LNCaP clone FGC (cell line): Measurements from ENCODE around the gene BICC1.

Source experiments
- DNase-seq: peaks from one replicate; pipeline ENCODE4 v3.0.0-alpha.2; 2011; ENCODE audit warnings: low read depth
- H3K4me3 ChIP-seq: 2 replicates; pipeline ENCODE4 v1.5.1; 2011; ENCODE audit warnings: mild to moderate bottlenecking, low read depth, low read length, control low read depth
- TF ChIP-seq, protein P1 (sequence below): IDR thresholded peaks from 2 replicates; pipeline ENCODE4 v1.5.1; 2012; ENCODE audit warnings: mild to moderate bottlenecking; ENCODE audit not compliant: control insufficient read depth, insufficient read depth; ENCODE audit errors: extremely low read depth

Gene BICC1

DNA sequence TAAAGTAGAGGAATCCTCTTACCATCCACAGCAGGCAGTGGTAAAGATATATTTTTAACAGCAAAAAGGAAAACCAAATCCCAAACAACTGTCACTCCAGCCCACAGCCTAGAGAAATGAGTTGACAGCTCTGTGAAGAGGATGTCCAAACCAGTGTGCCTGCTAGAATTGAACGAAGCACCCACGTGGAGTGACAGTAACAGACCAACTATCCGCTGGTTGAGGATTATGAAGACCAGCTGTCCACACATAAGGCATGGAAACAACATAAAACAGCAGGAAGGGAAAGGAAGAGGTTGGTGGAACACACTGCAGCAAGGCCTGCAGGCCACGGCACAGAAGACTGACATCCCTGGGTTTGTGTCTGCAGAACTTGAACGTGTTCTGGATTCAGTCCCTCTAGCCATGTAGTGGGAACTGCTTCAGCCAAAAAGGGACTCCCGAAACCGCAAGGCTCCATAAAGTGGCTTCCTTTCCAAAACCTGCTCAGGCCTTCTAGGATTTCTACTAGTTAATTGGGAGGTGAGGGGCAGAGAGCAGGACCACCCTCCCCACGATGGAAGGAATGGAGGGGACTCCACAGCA is 324.4 kb downstream of the BICC1 start:
- TF ChIP-seq, protein P1, sequence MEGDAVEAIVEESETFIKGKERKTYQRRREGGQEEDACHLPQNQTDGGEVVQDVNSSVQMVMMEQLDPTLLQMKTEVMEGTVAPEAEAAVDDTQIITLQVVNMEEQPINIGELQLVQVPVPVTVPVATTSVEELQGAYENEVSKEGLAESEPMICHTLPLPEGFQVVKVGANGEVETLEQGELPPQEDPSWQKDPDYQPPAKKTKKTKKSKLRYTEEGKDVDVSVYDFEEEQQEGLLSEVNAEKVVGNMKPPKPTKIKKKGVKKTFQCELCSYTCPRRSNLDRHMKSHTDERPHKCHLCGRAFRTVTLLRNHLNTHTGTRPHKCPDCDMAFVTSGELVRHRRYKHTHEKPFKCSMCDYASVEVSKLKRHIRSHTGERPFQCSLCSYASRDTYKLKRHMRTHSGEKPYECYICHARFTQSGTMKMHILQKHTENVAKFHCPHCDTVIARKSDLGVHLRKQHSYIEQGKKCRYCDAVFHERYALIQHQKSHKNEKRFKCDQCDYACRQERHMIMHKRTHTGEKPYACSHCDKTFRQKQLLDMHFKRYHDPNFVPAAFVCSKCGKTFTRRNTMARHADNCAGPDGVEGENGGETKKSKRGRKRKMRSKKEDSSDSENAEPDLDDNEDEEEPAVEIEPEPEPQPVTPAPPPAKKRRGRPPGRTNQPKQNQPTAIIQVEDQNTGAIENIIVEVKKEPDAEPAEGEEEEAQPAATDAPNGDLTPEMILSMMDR = no peak
- DNase-seq = no peak
- H3K4me3 ChIP-seq = no peak overlapping the region

DNA sequence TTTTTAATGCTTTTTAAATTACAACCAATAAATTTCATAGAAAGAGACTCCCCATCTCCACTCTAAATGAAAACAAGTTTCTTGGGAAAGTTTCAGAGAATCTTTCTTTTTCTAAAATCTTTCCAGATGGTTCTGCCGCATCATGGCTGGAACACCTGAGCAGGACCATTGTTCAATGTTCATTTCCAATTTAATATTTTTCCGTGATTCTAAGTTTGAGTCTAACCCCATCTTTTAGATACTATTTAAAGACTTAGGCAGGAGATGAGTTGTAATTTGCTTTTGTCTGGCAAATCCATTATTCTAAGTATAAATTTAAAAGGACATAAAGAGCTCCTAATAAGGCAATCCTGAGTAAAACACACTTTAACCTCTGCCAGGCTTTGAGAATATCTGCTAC is 325.2 kb downstream of the BICC1 start:
- H3K4me3 ChIP-seq = no peak overlapping the region
- no peak for DNase-seq
- TF ChIP-seq, protein P1 = no peak

DNA sequence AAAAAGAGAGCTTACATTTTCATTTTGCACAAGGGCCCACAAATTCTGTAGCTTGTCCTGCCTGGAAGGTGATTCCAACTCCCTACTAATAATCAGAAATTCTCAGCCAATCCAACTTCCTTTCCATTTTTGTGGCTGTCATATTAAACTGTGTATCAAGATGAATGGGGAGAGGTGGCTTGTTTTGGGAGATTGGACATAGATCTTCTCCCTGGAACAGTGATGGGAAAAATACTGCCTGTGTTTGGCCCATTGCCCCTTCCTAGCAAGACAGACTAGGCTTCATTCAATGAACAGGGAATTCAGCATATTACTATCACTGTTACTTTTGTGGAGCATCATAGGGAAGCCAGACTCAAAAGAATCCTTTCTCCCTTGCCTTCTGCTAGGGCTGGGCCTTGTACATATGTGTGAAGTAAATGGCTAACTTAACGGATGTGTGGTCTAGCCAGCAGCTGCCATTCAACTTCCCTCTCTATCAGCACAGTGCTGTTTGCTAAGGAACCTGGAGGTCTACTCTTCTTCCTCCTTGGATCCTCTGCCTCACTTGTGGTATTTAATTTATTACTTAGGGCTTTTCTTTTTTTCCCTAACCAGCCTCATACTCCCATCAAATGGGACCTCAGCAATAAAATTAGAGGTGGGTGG is 326.0 kb downstream of the BICC1 start:
- DNase-seq = no peak
- TF ChIP-seq, protein P1 = no peak
- no peak overlapping the region for H3K4me3 ChIP-seq

DNA sequence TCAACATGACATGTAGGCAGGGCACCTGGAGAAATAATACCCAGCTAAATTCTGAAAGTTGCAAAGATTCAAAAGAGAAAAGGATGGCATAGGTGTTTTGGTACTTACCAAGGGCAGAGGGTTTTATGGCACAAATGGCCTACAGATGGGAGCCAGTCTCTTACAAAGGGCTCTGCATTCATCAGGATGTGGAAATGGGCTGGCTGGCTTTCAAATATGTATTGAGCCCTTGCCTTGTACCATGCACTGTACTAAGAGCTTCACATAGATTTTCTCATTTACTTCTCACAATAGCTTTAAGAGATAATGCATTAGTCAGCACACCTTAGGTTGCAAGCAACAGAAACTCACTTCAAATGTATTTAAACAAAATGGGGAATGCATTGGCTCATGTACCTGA is 327.1 kb downstream of the BICC1 start:
- no peak for DNase-seq
- H3K4me3 ChIP-seq = no peak overlapping the region
- TF ChIP-seq, protein P1 = no peak

DNA sequence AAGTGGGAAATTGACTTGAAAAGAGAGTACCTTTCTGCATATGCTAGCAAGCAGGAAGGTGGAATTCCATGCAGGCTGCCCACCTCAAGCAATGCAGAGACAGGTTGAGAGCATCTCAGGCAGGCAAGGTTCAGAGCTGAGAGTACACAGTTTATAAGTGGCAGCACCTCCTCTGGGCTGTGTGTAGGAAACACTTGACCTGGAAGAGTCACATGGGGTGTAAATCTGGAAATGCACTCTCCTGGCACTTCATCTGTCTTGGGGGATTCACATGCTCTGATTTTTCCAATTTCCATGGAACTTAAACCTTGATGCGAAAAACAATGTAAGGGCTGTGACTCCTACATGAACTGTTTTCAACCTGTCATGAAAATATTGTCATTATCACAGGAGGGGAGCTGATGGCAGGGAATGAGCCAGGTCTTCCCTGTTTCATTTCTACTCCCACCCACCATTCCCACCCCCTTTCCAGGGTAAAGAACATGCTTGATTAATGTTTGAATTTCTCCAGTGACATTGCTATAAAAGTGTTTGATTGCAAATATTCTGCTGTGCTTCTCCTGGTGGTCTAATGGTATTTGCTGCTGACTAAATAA is 328.3 kb downstream of the BICC1 start:
- DNase-seq = no peak
- no peak overlapping the region for H3K4me3 ChIP-seq
- TF ChIP-seq, protein P1 = no peak

DNA sequence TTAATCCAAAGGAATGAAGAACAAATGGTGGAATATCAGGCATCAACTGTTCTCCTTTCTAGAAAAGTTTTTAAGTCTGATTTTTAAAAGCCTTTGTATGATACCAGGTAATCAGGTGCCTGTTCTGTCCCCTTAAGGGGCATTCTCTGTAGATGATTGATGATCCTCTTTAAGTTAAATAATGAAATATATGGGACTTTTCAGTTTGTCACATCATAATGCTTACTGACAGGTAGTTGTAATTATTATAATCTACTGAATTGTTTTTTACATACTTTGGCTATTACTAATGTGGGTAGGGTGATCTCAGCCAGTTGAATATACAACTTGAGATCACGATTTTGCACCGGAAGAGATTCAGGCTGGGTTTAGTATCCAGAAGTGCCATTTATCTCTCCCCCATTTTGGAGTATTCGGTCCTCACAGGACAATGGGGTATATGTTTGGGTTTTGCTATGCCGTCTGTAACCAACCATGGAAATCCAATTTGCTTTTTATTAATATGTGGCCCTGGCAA is 330.2 kb downstream of the BICC1 start:
- no peak for DNase-seq

More for the DNA sequence above, 330.2 kb downstream of the BICC1 start:
- no peak overlapping the region for H3K4me3 ChIP-seq
- TF ChIP-seq, protein P1 = no peak
